Fibroblast of lung (primary cell): ENCODE measurements around the gene ACCS. TPM values are rescaled to one million over a fixed set of nuclear protein-coding genes. Genes with fewer than 3 reads are reported as not detected.

ENCODE experiments used
- DNase-seq, 2 donors: peaks; one replicate each; pipeline versions ENCODE4 v3.0.0 to v3.0.0-alpha.2; 2010; ENCODE audit warnings: low read depth in 2 of 2
- H2AFZ ChIP-seq: 2 replicates; pipeline ENCODE4 v1.5.1; 2012; ENCODE audit warnings: low read length, control low read depth, inconsistent platforms
- H3K27ac ChIP-seq: 2 replicates; pipeline ENCODE4 v1.5.1; 2011; ENCODE audit warnings: low read length, control low read depth; ENCODE audit not compliant: insufficient read depth
- H3K27me3 ChIP-seq: 2 replicates; pipeline ENCODE4 v1.5.1; 2011; ENCODE audit warnings: mild to moderate bottlenecking, low read length; ENCODE audit not compliant: control insufficient read depth, insufficient read depth
- H3K36me3 ChIP-seq: 2 replicates; pipeline ENCODE4 v1.5.1; 2011; ENCODE audit warnings: low read length; ENCODE audit not compliant: control insufficient read depth, insufficient read depth
- H3K4me1 ChIP-seq: 2 replicates; pipeline ENCODE4 v1.5.1; 2011; ENCODE audit warnings: low read length; ENCODE audit not compliant: control insufficient read depth, insufficient read depth; ENCODE audit errors: extremely low read depth
- H3K4me2 ChIP-seq: 2 replicates; pipeline ENCODE4 v1.5.1; 2011; ENCODE audit warnings: low read length, control low read depth; ENCODE audit not compliant: insufficient read depth; ENCODE audit errors: extremely low read depth
- H3K4me3 ChIP-seq, 4 experiments: fragments of 200-600 bp in 1 of 4; sonication (generic) in 1 of 4; replicated peaks in 1 of 4; 2 replicates each; pipeline ENCODE4 v1.5.1; 2011 to 2016; ENCODE audit warnings: low read length in 4 of 4, low read depth in 3 of 4, mild to moderate bottlenecking in 3 of 4, control low read depth in 2 of 4, inconsistent platforms in 1 of 4, mixed read lengths in 1 of 4; ENCODE audit not compliant: insufficient read depth in 1 of 4; ENCODE audit errors: control extremely low read depth in 1 of 4
- H3K79me2 ChIP-seq: 2 replicates; pipeline ENCODE4 v1.5.1; 2012; ENCODE audit warnings: mild to moderate bottlenecking, low read length, inconsistent platforms; ENCODE audit not compliant: control insufficient read depth, insufficient read depth
- H3K9ac ChIP-seq: 2 replicates; pipeline ENCODE4 v1.5.1; 2011; ENCODE audit warnings: mild to moderate bottlenecking, low read length, control low read depth; ENCODE audit not compliant: insufficient read depth
- H3K9me3 ChIP-seq: 2 replicates; pipeline ENCODE4 v1.5.1; 2012; ENCODE audit warnings: low read depth, low read length; ENCODE audit not compliant: control insufficient read depth, insufficient read depth
- H4K20me1 ChIP-seq: 2 replicates; pipeline ENCODE4 v1.5.1; 2011; ENCODE audit warnings: low read length; ENCODE audit not compliant: control insufficient read depth, insufficient read depth; ENCODE audit errors: extremely low read depth
- EZH2 ChIP-seq: IDR thresholded peaks from 2 replicates; pipeline ENCODE4 v1.5.1; 2012; ENCODE audit warnings: low read length, control low read depth, mild to moderate bottlenecking; ENCODE audit errors: missing control alignments
- polyA plus RNA-seq, 2 donors: library from polyadenylated mRNA; depleted of rRNA in 1 of 2; stranded (reverse) in 1 of 2; unstranded in 1 of 2; fragments of >200 nt; gene quantifications; 2 replicates each; pipeline ENCODE4 v1.2.1, GENCODE V29; 2011 to 2012; ENCODE audit warnings: missing spikeins in 1 of 2
- total RNA-seq: library from RNA; depleted of rRNA; stranded (reverse); fragments of >200 nt; gene quantifications from 2 replicates; pipeline ENCODE4 v1.2.1, GENCODE V29; 2014
- TF ChIP-seq, protein P1 (sequence below), 2 donors: IDR thresholded peaks in 1 of 2; conservative IDR thresholded peaks in 1 of 2; 1 replicate in 1 of 2; 2 replicates in 1 of 2; pipeline ENCODE4 v1.5.1; 2011 to 2012; ENCODE audit warnings: low read length in 2 of 2, control low read depth in 1 of 2, inconsistent platforms in 1 of 2, low read depth in 1 of 2, mild to moderate bottlenecking in 1 of 2

ACCS gene
- total and polyA plus RNA-seq, 2 donors (not counting 1 experiment from before 2014, with no cell fraction given): 13.7 to 14.2 TPM

DNA sequence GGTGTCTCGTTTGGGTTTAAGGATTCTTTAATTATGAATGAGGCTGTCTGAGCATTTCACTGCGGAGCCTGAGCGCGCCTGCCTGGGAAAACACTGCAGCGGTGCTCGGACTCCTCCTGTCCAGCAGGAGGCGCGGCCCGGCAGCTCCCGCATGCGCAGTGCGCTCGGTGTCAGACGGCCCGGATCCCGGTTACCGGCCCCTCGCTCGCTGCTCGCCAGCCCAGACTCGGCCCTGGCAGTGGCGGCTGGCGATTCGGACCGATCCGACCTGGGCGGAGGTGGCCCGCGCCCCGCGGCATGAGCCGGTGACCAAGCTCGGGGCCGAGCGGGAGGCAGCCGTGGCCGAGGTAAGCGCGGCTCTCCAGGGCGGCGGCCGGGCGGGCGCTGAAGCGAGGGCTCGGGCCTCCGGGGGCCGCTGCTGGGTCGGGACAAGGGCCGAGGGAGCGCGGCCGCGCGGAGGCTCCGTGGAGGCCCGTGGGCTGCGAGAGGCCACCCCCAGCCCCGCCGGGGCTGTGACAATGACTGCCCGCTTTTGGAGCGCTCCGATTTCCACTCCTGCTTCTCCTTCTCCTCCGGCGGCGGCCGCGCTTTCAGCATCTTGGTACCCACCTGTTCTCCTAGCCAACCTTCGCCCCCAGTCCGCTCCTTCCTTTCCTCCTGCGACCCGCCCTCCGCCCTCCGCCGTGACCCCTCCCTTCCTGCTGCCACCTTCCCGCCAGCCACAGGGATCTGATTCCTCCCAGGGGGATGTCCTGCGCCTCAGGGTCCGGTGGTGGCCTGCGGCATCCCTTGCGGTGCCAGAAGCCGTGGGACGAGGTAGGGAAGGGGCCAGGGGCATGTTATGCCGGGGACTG is 29.7 kb downstream of the ACCS start, which contains the start of gene EXT2:
TSS of gene EXT2 (plus strand) at position 173 of the 854 bp plus-strand sequence. CDS start 12,035 bp downstream, outside the sequence.
- Histone ChIP-seq H3K4me1 (peaks cover 6% of the 10 kb centered on the region), H3K4me2 (peak within 1 kb of the TSS; percentile 88), H3K27ac (peak within 1 kb of the TSS; percentile 38), H2AFZ (peak within 1 kb of the TSS; percentile 57), H3K4me3 (peak within 1 kb of the TSS; percentile 62 to 84 (median 83)), H3K36me3 (no peaks in the 10 kb centered on the region), H3K9me3 (no peaks in the 10 kb centered on the region), H3K27me3 (no peaks in the 10 kb centered on the region), H4K20me1 (no peaks in the 10 kb centered on the region), H3K9ac (peak within 1 kb of the TSS; percentile 71), H3K79me2 (peaks cover 16% of the 10 kb centered on the region)
- no peak for TF ChIP-seq EZH2
- TF ChIP-seq, protein P1, sequence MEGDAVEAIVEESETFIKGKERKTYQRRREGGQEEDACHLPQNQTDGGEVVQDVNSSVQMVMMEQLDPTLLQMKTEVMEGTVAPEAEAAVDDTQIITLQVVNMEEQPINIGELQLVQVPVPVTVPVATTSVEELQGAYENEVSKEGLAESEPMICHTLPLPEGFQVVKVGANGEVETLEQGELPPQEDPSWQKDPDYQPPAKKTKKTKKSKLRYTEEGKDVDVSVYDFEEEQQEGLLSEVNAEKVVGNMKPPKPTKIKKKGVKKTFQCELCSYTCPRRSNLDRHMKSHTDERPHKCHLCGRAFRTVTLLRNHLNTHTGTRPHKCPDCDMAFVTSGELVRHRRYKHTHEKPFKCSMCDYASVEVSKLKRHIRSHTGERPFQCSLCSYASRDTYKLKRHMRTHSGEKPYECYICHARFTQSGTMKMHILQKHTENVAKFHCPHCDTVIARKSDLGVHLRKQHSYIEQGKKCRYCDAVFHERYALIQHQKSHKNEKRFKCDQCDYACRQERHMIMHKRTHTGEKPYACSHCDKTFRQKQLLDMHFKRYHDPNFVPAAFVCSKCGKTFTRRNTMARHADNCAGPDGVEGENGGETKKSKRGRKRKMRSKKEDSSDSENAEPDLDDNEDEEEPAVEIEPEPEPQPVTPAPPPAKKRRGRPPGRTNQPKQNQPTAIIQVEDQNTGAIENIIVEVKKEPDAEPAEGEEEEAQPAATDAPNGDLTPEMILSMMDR (conservative IDR thresholded peaks at IDR 0.05 in 1 of 2, IDR thresholded peaks at IDR 0.05 in 1 of 2; ENCODE audit: low read depth in 1 of 2, low read length in 2 of 2): peak; percentile 79 to 84
- peak; percentile 73 to 82 for DNase-seq

DNA sequence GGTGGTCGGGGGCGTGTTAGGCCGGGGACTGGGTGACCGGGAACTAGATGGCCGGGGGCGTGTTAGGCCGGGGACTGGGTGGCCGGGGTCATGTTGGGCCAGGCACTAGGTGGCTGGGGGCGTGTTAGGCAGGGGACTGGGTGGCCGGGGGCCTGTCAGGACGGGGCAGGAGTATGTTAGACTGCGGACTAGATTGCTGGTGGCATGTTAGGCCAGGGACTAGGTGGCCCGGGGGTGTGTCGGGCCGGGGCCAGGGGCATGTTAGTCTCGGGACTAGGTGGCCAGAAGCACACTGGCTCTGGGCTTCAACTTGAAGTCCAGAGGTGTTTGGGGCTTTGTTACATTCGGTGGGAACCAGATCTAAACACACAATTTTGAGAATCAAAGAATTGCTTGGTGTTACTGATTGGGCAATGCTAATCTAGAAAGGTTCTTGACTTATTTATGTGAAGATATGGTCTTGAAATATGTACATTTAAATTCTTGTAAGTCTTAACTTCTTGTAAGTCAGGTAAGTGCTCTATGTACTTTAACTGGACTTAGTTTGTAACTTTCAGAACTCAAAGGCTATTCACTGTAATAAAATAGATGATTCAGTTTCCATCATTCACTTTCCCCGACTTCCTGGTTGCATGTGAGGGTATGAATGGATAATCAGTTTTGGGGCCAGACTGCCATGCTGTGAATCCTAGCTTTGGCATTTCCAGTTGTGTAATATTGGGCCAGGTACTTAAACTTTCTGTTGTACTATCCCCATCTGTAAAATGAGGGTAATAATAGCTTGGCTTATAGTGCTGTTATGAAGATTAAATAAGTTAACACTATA is 30.5 kb downstream of the ACCS start:
- H3K9me3 ChIP-seq: no peaks in the 10 kb centered on the region
- H3K27me3 ChIP-seq: no peaks in the 10 kb centered on the region
- peaks cover 16% of the 10 kb centered on the region for H3K79me2 ChIP-seq
- TF ChIP-seq, protein P1 (conservative IDR thresholded peaks at IDR 0.05 in 1 of 2, IDR thresholded peaks at IDR 0.05 in 1 of 2; ENCODE audit: low read depth in 1 of 2, low read length in 2 of 2): no peak
- no peak for TF ChIP-seq EZH2
- peak overlapping the region; percentile 38 for H3K27ac ChIP-seq
- H4K20me1 ChIP-seq: no peaks in the 10 kb centered on the region
- peak in 1 of 2 donors; percentile 54 for DNase-seq
- H3K9ac ChIP-seq: peak overlapping the region; percentile 71
- H2AFZ ChIP-seq: no peak overlapping the region
- H3K4me3 ChIP-seq: peak overlapping the region; percentile 62 to 84 (median 83)
- peak overlapping the region; percentile 88 for H3K4me2 ChIP-seq
- no peaks in the 10 kb centered on the region for H3K36me3 ChIP-seq
- H3K4me1 ChIP-seq: peaks cover 6% of the 10 kb centered on the region

DNA sequence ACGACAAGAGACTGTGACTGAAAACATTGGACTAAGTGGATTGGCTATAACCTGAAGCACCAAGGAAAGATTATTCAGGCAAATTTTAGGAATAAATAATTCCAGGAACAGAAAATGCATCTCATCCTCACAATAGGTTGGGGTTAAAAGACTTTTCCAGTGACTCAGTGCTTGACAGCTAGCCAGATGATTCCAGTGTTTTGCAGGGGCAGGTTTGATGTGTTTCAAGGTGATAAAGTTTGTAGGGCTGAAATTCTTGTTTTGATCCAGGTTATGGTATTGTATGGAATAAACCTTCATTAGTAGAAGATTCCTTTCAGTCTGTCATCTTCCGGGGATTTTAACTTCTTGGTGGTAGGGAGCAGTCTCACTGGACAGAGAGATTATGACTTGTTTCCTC is 31.8 kb downstream of the ACCS start:
- no peaks in the 10 kb centered on the region for H3K9me3 ChIP-seq
- no peak overlapping the region for H3K4me2 ChIP-seq
- peak in 1 of 2 donors; percentile 30 for DNase-seq
- H3K4me1 ChIP-seq: peaks cover 6% of the 10 kb centered on the region
- peaks cover 16% of the 10 kb centered on the region for H3K79me2 ChIP-seq
- H4K20me1 ChIP-seq: no peaks in the 10 kb centered on the region
- H3K27ac ChIP-seq: no peak overlapping the region
- no peak overlapping the region for H2AFZ ChIP-seq
- no peak overlapping the region for H3K9ac ChIP-seq
- H3K27me3 ChIP-seq: no peaks in the 10 kb centered on the region
- TF ChIP-seq EZH2: no peak
- TF ChIP-seq, protein P1 (conservative IDR thresholded peaks at IDR 0.05 in 1 of 2, IDR thresholded peaks at IDR 0.05 in 1 of 2; ENCODE audit: low read depth in 1 of 2, low read length in 2 of 2): no peak
- no peaks in the 10 kb centered on the region for H3K36me3 ChIP-seq
- H3K4me3 ChIP-seq: no peak overlapping the region
